Stimulated activated CD4-positive, alpha-beta T cell treated with anti-CD3 and anti-CD28 coated beads, Interleukin-1b, Interleukin-23, amount 100 ng/mL, for 48 hours (primary cell): ENCODE results near the gene HORMAD2.
"Not testable (repeated sequence)": the region's sequence is repeated elsewhere in the genome, so short reads cannot be mapped to it uniquely, and the experiment has no call there.

ENCODE experiments used
- DNase-seq: peaks from one replicate; pipeline ENCODE4 v3.0.0-alpha.2; 2020

Gene HORMAD2

GRCh38 chr22:30195245-30196140 lies 115.2 kb downstream of the HORMAD2 start:
- peak; percentile 25 for DNase-seq

- DNase-seq = peak; percentile 71
These were observed 116.0 kb downstream of the HORMAD2 start for GRCh38 chr22:30196141-30196879.

GRCh38 chr22:30196880-30197336 lies 116.6 kb downstream of the HORMAD2 start:
- no peak for DNase-seq

GRCh38 chr22:30197389-30197788 lies 117.1 kb downstream of the HORMAD2 start:
- DNase-seq = no peak

- DNase-seq = no peak
These were observed 118.0 kb downstream of the HORMAD2 start for GRCh38 chr22:30198152-30198825.

- DNase-seq = no peak
These were observed 118.7 kb downstream of the HORMAD2 start for GRCh38 chr22:30198921-30199320.

- DNase-seq = not testable (repeated sequence)
These were observed 120.6 kb downstream of the HORMAD2 start for GRCh38 chr22:30200905-30201304.

- DNase-seq = no peak
These were observed 121.7 kb downstream of the HORMAD2 start for GRCh38 chr22:30201945-30202344.

- no peak for DNase-seq
These were observed 122.3 kb downstream of the HORMAD2 start for GRCh38 chr22:30202531-30203006.

GRCh38 chr22:30204015-30204741 lies 123.9 kb downstream of the HORMAD2 start:
- DNase-seq = no peak

GRCh38 chr22:30204742-30205111 lies 124.5 kb downstream of the HORMAD2 start:
- no peak for DNase-seq

- DNase-seq = no peak
These were observed 125.2 kb downstream of the HORMAD2 start for GRCh38 chr22:30205281-30206115.

GRCh38 chr22:30206944-30207343 lies 126.7 kb downstream of the HORMAD2 start:
- DNase-seq = no peak

GRCh38 chr22:30208631-30209603 lies 128.7 kb downstream of the HORMAD2 start:
- DNase-seq = no peak

- no peak for DNase-seq
These were observed 129.4 kb downstream of the HORMAD2 start for GRCh38 chr22:30209642-30210041.

- no peak for DNase-seq
These were observed 130.1 kb downstream of the HORMAD2 start for GRCh38 chr22:30210235-30210909.

- no peak for DNase-seq
These were observed 131.0 kb downstream of the HORMAD2 start for GRCh38 chr22:30211124-30211820.

- DNase-seq = peak; percentile 29
These were observed 132.2 kb downstream of the HORMAD2 start for GRCh38 chr22:30212363-30212995.
